ENCODE data around the gene SCCPDH.
"Not testable (repeated sequence)": the region's sequence is repeated elsewhere in the genome, so short reads cannot be mapped to it uniquely, and the experiment has no call there.

Gene SCCPDH

DNA sequence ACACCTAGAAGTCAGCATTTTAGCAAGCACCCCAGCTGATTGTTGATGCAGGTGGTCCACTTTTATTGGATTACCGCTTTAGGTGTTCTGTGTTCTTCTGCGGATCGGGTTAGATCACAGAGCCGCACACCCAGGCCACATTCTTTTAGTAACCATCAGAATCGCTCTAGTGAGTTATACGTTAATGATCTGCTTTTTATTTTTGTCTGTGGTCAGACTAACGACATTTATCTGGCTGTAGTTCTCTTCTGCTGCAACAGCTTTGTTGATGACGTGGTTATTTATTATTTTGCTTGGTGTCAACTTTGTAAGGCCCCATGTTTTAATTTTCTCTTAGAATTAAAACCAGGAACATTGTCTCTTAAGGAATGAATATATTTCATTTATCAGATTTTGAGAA lies 18.2 kb downstream of the SCCPDH start:
- DNase-seq (ENCODE audit: insufficient read length, low spot score) (no peak), FAIRE-seq (no peak)
- TF ChIP-seq POLR2A (IDR thresholded peaks at IDR 0.05; ENCODE audit: low read depth, low read length) (no peak), PAX5 (IDR thresholded peaks at IDR 0.05; ENCODE audit: insufficient read depth, low read length, severe bottlenecking) (no peak), POLR2AphosphoS5 (IDR thresholded peaks at IDR 0.05; ENCODE audit: low read depth, low read length) (no peak), TAF1 (IDR thresholded peaks at IDR 0.05; ENCODE audit: low read depth, low read length) (no peak), SPI1 (IDR thresholded peaks at IDR 0.05; ENCODE audit: low read depth, low read length) (no peak), POU2F2 (IDR thresholded peaks at IDR 0.05; ENCODE audit: low read depth, low read length) (no peak)

DNA sequence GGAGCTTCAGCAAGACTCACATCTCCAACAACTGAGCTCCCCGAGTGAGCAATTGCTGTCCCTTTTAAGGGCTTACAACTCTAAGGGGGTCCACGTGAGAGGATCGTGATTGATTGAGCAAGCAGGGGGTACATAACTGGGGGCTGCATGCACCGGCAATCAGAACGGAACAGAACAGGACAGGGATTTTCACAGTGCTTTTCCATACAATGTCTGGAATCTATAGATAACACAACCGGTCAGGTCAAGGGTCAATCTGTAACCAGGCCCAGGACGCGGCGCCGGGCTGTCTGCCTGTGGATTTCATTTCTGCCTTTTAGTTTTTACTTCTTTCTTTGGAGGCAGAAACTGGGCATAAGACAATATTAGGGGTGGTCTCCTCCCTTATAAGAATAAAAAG lies 21.9 kb downstream of the SCCPDH start:
- not testable (repeated sequence) for FAIRE-seq; DNase-seq (ENCODE audit: insufficient read length, low spot score)

DNA sequence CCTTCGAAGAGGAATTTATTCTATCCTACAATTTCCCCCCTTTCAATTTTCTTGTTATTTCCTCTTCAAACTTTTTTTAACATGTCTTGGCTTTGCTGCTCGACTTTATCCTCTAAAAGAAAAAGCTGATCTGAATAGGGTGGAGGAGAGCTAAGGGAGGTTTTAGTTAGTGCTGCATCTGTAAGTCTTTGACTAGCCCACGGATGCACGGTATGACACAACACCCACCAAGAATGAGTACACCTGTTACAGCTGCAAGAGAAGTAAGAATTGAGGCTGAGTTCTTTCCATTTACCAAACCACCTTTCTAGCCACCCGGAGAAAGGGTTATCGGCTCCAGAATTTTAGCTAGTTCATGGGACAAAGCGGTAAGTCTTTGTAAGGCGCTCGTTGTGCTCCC lies 23.8 kb downstream of the SCCPDH start:
- TF ChIP-seq PAX5 (IDR thresholded peaks at IDR 0.05; ENCODE audit: insufficient read depth, low read length, severe bottlenecking) (no peak), POLR2AphosphoS5 (IDR thresholded peaks at IDR 0.05; ENCODE audit: low read depth, low read length) (no peak), POU2F2 (IDR thresholded peaks at IDR 0.05; ENCODE audit: low read depth, low read length) (no peak), SPI1 (IDR thresholded peaks at IDR 0.05; ENCODE audit: low read depth, low read length) (no peak), POLR2A (IDR thresholded peaks at IDR 0.05; ENCODE audit: low read depth, low read length) (no peak), TAF1 (IDR thresholded peaks at IDR 0.05; ENCODE audit: low read depth, low read length) (no peak)
- FAIRE-seq (no peak), DNase-seq (ENCODE audit: insufficient read length, low spot score) (no peak)

DNA sequence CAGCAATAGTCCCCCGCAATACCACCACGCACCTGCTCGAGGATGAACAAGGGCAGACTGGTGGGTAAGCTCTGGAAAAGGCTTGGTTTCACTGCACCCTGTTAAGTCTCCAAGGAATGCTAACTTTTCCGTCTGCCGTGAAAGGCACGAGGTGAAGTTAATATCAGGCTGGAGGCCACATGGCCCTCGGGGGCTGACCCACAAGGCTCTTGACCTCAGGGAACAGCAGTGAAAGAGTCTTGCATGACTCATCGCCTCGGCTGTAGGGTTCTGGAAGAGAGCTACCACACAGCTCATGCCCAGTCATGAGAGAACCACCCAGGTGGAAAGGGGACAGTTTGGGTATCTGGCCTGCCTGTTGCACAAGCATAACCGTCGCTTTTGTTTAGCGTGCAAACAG lies 24.7 kb downstream of the SCCPDH start:
- no peak for FAIRE-seq
- no peak for TF ChIP-seq POLR2AphosphoS5 (IDR thresholded peaks at IDR 0.05; ENCODE audit: low read depth, low read length)
- no peak for DNase-seq (ENCODE audit: insufficient read length, low spot score)

DNA sequence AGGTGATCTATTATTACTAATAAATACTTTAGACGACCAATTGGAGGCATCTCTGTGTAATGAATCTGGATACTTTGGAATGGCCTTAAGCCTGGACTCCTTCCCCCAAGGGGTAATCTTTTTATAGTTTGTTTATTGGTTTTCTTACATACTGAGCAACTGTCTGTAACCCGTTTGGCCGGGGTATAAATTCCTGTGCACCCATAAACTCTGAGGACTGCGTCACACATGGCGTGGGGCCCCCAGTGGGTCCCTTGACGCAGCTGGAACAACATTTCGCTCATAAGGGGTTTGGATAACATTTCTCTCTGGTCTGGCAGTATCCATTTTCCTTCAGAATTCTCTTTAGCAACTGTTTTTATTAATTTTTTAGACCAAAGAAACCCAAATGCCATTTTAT lies 26.5 kb downstream of the SCCPDH start:
- DNase-seq (ENCODE audit: insufficient read length, low spot score) (no peak), FAIRE-seq (no peak)
- TF ChIP-seq POU2F2 (IDR thresholded peaks at IDR 0.05; ENCODE audit: low read depth, low read length), result no peak
- no peak for TF ChIP-seq POLR2AphosphoS5 (IDR thresholded peaks at IDR 0.05; ENCODE audit: low read depth, low read length)
- no peak for TF ChIP-seq SPI1 (IDR thresholded peaks at IDR 0.05; ENCODE audit: low read depth, low read length)
- TF ChIP-seq PAX5 (IDR thresholded peaks at IDR 0.05; ENCODE audit: insufficient read depth, low read length, severe bottlenecking), result no peak
- no peak for TF ChIP-seq POLR2A (IDR thresholded peaks at IDR 0.05; ENCODE audit: low read depth, low read length)
- no peak for TF ChIP-seq TAF1 (IDR thresholded peaks at IDR 0.05; ENCODE audit: low read depth, low read length)

DNA sequence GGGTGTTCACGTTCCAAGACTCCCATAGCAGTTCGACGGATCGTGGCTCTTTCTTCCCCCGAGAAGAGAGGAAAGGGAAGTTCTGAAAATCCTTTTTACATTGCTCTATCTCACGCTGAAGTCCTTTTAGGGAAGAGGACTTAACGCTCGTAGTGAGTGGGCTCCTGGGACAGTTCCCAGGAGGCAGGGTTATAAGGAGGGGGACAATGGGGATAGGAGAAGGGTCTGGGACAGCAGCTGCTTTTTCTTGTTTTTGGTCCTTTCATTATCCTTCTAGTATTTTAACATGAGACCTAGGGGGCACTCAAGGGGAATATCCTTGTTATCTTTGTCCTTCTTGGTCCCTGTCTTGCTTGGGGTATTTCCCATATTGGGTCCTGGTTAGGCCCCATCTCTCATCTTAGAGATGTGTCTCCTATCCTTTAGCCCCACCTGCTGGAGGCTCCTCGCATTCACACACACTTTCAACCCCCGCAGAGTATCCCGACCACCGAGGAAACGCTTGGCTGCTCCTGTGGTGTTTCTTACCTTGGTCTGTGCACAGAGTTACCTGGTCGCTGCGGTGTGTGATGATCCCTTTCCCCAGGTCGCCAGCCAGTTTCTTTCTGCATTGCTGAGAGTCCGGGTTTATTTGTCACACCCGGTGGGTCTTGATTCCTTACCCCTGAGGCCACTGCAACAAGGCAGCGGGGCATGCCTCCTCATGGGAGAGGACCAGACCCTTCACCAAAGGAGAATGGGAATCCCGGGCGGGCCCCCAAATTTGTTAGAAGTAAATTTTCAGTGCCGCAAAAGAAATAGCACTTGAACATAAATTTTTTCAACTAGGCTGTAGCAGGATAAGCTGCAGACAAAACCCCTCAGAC lies 29.7 kb downstream of the SCCPDH start:
- no peak for TF ChIP-seq POLR2AphosphoS5 (IDR thresholded peaks at IDR 0.05; ENCODE audit: low read depth, low read length)
- peak; percentile 82 for TF ChIP-seq PAX5 (IDR thresholded peaks at IDR 0.05; ENCODE audit: insufficient read depth, low read length, severe bottlenecking)
- no peak for TF ChIP-seq POLR2A (IDR thresholded peaks at IDR 0.05; ENCODE audit: low read depth, low read length)
- FAIRE-seq (peak; percentile 80), DNase-seq (ENCODE audit: insufficient read length, low spot score) (peak; percentile 43)

DNA sequence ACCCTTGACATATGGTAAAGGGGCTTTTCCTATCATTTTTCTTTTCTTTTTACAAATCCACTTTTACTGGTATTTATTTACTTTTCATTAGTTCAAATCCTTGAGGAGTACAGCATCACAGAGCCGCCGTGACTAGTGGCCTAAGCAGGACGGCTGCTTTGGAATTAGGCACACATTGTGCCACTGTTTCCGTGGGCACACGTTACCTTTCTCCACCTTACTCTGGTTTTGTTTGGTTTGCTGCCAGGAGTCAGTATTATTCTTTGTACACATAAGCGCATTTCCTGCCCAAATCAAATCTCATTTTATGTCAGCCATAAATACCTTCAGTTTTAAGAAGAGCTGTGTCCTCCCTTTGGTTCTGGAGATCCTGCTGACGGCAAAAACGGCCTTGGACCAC lies 31.2 kb downstream of the SCCPDH start:
- DNase-seq (ENCODE audit: insufficient read length, low spot score), result no peak
- FAIRE-seq, result no peak

DNA sequence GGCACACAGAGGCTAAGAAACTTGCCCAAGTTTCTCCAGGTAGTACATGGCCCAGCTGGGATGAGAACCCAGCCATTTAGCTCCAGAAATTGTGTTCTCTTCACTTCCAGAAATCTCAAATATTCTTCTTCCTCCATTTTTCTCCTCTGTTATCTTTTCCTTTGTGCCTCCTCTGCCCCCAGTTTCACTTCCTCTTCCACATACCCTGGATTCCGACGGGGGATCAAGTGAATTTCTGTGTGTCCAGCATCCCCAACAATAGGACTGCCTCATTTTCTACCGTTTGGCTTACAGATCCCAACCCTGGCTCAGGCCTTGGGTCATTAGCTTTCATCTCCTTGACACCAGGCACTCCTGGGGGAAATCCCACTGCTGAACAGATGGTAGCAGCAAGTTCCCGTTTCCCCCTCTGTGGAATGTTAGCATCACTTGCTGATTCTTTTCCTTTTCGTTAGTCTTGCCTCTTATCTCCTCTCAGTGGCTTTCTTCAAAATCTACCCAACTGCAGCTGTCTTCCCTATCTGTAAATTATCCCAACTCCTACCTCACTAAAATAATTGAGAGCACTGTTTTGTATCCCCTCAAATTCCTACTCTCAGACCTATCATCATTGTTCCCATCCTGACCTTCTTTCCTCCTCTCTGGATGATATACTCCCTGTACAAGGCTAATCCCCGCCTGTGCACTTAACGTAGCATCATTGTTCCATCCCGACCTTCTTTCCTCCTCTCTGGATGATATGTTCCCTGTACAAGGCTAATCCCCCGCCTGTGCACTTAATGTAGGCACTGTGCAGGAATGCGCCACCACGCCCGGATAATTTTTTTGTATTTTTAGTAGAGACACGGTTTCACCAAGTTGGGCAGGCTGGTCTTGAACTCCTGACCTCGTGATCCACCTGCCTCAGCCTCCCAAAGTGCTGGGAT lies 36.5 kb downstream of the SCCPDH start:
- TF ChIP-seq TAF1 (IDR thresholded peaks at IDR 0.05; ENCODE audit: low read depth, low read length), result no peak
- TF ChIP-seq SPI1 (IDR thresholded peaks at IDR 0.05; ENCODE audit: low read depth, low read length), result peak; percentile 55
- FAIRE-seq, result no peak
- DNase-seq (ENCODE audit: insufficient read length, low spot score), result no peak

More for the DNA sequence above, 31.2 kb downstream of the SCCPDH start:
- TF ChIP-seq POLR2A (IDR thresholded peaks at IDR 0.05; ENCODE audit: low read depth, low read length), result no peak
- TF ChIP-seq POLR2AphosphoS5 (IDR thresholded peaks at IDR 0.05; ENCODE audit: low read depth, low read length), result no peak
- no peak for TF ChIP-seq SPI1 (IDR thresholded peaks at IDR 0.05; ENCODE audit: low read depth, low read length)
- TF ChIP-seq PAX5 (IDR thresholded peaks at IDR 0.05; ENCODE audit: insufficient read depth, low read length, severe bottlenecking), result no peak
- TF ChIP-seq TAF1 (IDR thresholded peaks at IDR 0.05; ENCODE audit: low read depth, low read length), result no peak
- no peak for TF ChIP-seq POU2F2 (IDR thresholded peaks at IDR 0.05; ENCODE audit: low read depth, low read length)

DNA sequence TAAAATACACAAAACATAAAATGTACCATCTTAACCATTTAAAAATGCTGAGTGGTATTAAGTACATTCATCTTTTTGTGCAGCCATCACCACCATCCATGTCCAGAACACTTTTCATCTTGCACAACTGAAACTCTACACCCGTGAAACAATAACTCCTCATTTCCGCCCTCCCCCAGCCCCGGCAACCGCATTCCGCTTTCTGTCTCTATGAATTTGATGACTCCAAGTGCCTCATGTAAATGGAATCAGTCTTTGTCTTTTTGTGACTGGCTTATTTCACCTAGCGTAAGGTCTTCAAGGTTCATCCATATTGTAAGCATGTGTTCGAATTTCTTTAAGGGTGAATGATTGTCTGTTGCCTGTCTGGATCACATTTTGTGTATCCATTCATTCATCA lies 37.2 kb downstream of the SCCPDH start:
- FAIRE-seq (no peak), DNase-seq (ENCODE audit: insufficient read length, low spot score) (no peak)

DNA sequence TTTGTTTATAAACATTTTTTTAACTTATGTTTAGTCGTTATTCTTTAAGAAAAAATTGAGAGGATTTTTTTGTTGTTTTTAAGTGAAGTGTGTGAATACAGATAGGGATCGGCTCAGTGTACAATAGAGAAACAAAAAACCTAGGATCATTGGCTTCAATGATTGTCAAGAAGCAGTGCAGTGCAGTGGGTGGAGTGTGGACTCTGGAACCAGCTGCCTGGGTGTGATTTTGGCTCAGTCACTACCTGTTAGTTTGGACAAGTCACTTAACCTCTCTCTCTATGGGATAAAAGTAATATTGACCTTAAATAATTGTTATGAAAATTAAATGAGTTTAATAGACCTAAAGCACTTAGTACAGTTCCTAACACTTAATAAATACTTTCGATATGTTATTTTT lies 41.3 kb downstream of the SCCPDH start:
- no peak for DNase-seq (ENCODE audit: insufficient read length, low spot score)
- no peak for TF ChIP-seq SPI1 (IDR thresholded peaks at IDR 0.05; ENCODE audit: low read depth, low read length)
- TF ChIP-seq POLR2A (IDR thresholded peaks at IDR 0.05; ENCODE audit: low read depth, low read length), result no peak
- TF ChIP-seq POU2F2 (IDR thresholded peaks at IDR 0.05; ENCODE audit: low read depth, low read length), result no peak
- no peak for TF ChIP-seq POLR2AphosphoS5 (IDR thresholded peaks at IDR 0.05; ENCODE audit: low read depth, low read length)
- TF ChIP-seq PAX5 (IDR thresholded peaks at IDR 0.05; ENCODE audit: insufficient read depth, low read length, severe bottlenecking), result no peak
- no peak for TF ChIP-seq TAF1 (IDR thresholded peaks at IDR 0.05; ENCODE audit: low read depth, low read length)
- no peak for FAIRE-seq

More for the DNA sequence above, 37.2 kb downstream of the SCCPDH start:
- TF ChIP-seq POLR2A (IDR thresholded peaks at IDR 0.05; ENCODE audit: low read depth, low read length) (no peak), SPI1 (IDR thresholded peaks at IDR 0.05; ENCODE audit: low read depth, low read length) (no peak), PAX5 (IDR thresholded peaks at IDR 0.05; ENCODE audit: insufficient read depth, low read length, severe bottlenecking) (no peak), POLR2AphosphoS5 (IDR thresholded peaks at IDR 0.05; ENCODE audit: low read depth, low read length) (no peak), TAF1 (IDR thresholded peaks at IDR 0.05; ENCODE audit: low read depth, low read length) (no peak), POU2F2 (IDR thresholded peaks at IDR 0.05; ENCODE audit: low read depth, low read length) (no peak)
